Measurements from ENCODE around the gene NUP210.
"Not testable (repeated sequence)": the region's sequence is repeated elsewhere in the genome, so short reads cannot be mapped to it uniquely, and the experiment has no call there.

NUP210 gene

DNA sequence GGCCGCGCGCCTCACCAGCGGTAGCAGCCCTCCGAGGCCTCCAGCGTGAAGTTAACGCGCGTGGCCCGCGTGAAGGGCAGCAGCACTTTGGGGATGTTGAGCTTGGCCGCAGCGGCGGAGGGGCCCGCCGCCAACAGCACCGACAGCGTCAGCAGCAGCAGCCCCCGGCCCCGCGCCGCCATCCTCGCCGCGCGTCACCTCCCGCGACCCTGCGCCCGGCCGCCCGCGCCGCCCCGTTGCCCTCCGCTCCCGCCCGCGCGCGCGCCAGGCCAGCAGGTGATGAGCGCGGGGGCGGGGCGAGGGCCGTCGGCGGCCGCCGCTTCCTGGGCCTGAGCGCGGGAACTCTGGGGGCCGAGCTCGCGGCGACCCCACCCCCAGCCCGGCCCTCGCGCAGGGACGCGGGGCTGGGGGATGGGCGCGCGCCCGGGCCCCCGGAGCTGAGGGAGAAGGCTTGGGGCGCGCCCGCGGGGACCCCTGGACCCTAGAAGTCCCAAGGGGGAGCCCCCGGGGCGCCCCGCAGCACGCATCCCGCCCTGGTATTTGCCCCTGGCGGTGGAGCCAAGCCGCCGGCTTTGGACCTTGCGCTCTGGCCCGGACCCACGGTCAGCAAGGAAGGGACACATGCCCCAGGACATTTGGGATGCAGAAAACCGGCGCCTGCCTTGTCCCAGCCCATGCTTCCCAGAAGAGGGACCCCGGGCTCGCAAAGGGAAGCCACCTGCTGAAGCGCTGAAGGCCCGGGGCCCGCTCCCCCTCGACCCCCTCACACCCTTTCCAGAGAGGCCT is at the start of gene NUP210:
Gene NUP210, minus strand, starts transcription at position 278 of the 786 bp plus-strand sequence. Its CDS starts 96 bp downstream, at position 182.
- peak; percentile 83 for DNase-seq

DNA sequence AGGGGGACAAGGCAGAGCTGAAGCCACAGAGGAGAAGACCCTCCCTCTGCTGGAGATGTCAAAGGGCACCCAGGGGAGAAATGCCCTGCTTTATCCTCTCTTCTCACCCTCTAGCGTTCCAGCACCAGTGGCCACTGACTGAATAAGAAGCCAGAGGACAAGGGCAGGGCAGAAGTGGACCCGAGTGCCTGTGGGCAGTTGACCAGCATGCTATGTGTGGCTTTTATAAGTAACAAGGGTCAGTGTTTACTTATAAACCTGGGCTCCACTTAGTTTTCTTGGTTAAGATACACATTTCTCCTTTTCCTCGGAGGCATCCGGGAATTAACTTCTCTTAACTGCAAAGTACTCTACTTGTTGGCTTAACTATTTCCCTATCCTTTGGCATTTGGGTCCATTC is 46.7 kb upstream of the NUP210 start:
- DNase-seq = no peak

DNA sequence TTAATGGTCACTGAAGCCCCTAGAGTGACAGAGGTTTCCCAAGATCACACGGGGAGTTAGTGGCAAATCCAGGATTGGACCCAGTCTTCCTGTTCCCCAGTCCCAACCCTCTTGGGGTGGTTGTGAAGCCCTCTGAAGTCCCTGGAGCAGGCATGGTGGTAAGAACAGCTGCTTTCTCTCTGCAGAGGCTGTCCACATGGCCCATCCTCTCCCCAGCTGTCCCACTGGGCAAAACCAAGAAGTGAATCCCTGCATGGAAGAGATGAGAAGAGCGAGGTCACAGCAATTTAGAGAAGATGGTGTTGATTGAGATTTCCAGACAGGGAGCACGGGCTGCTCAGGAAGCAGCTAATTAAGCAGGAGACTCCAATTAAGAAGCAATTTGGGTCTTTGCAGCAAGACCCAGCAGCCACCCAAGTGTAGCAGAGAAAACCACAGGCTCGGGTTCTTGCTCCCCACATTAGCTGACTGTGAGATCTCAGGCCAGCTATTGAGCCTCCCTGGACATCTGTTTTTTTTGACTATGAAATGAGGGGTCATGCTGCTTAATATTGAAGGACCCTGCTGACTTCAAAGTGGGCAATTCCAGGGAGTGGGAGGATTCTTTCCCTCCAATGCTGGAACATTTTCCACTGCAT is 45.2 kb upstream of the NUP210 start:
- peak; percentile 48 for DNase-seq

DNA sequence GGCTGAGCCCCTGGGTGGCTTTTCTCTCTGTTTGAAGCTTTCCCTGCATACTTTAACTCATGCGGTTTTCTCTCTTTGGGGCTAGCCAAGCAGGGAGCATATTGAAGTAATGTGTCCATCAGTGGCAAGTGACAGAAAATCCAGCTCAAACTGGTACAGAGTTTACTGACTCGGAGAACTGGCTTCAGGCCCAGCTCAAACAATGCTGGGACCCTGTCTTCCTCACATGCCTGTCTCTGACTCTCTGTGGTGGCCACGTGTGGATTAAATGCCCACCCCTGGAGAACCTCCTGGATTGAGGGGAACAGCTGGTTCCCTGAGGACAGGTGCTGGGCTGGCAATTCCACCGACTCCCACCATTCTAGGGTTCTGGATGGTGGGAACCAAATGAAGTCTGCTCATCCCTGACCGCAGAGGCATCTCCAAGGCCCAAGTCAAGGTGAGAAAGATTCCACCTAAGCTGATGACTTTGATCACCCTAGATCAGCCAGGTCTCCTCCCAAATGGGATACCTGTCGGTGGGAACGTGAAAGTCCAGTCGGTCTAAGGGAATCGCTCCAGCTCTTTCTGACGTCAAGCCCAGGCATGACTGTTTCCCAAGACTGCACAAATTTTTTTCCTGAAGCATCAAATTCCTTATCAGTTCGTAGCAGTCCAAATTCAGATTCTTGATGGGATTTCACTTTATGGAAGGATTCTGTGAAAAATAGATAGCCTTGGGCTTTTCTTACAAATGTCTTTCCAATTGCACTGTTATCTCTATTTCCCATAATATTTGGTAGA is 43.7 kb upstream of the NUP210 start:
- no peak for DNase-seq

DNA sequence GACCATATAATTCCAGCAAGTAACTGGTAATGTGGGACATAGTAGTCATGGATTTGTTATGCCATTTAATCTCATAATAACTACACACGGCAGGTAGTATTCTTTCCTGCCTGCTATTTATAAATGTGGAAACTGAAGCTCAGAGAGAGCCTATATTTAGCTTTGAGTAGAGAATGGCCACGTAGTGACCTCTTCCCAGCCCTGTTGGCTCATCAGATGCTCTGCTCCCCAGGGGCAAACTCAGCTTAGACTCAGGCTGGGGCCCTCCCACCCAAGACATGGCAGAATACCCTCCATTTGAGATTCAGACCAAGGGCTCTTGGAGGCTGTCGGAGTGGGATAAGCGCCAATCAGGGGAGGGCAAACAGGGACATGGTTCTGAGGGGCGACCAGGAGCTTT is 42.7 kb upstream of the NUP210 start:
- DNase-seq = no peak

DNA sequence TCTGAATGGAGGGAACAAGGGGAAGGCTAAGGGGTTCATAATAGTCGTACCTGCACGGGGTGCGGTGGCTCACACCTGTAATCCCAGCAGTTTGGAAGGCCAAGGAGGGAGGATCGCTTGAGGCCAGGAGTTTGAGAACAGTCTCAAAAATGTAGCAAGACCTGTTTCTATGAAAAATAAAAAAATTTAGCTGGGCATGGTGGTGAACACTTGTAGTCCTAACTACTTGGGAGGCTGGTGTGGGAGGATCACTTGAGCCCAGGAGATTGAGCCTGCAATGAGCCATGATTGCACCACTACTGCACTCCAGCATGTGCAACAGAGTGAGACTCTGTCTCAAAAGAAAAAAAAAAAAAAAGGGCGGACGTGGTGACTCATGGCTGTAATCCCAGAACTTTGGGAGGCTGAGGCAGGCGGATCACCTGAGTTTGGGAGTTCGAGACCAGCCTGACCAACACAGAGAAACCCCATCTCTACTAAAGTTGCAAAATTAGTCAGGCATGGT is 42.1 kb upstream of the NUP210 start:
- DNase-seq = no peak

DNA sequence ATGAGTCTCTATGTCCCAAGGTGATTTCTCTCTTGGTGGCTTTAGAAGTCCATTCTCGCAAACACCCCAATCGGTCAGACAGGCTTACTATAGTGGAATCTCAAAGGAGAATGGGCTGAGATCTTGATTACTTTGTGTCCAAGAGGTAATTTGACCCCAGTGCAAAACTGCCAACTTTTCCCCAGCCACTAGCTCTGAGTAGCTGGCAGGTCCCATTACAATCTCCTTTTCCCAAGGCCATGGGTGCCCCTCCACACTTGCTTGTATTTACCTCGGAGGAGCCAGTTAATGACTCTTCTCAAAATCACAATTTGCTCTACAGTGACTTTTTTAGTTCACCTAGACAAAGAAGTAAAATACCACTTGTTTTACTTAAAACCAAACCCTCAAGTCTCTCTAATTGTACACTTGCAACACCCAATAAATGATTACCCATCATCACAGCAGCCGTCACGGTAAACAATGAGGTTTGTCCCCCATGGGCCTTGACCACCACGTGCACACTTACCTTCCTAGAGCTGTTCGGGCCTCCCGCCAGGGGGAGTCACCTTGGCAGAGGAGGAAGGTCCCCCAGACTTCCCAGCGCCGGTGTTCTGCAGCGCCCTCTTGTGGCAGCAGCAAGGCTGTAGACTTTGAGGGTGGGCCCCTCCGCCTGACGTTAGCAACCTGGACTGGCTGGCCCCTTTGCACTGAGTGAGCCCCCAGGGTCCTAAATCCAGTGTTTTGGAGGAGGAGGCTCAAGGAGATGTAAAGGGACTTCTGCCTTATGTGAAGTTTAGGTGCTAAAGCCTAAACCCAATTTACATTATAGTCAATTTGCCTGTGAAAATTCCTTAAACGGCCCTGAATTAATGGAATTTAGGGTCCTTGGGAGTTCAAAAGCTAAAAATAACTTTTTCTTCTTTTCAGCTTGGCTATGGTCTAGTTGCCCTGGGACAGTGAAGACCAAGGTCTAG is 41.3 kb upstream of the NUP210 start:
- peak; percentile 86 for DNase-seq

DNA sequence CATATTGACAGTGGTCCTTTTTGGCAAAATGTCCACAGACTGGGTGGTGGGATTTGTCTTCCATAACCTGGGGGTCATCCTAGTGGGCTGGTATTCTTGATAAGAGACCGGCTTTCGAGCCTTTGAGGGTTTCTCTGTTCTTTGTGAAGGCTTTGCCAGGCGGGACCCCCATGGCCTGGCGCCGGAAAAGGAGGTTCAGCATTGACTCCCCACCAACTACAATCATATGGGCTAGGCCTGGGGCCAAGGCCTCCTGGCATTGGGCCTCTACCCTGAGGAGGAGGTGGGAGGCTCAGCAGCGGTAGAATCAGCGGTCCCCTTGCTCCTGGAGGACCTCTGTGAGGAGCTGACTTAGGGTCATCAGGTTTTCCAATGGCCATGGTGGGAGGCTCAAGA is 40.2 kb upstream of the NUP210 start:
- DNase-seq = no peak

DNA sequence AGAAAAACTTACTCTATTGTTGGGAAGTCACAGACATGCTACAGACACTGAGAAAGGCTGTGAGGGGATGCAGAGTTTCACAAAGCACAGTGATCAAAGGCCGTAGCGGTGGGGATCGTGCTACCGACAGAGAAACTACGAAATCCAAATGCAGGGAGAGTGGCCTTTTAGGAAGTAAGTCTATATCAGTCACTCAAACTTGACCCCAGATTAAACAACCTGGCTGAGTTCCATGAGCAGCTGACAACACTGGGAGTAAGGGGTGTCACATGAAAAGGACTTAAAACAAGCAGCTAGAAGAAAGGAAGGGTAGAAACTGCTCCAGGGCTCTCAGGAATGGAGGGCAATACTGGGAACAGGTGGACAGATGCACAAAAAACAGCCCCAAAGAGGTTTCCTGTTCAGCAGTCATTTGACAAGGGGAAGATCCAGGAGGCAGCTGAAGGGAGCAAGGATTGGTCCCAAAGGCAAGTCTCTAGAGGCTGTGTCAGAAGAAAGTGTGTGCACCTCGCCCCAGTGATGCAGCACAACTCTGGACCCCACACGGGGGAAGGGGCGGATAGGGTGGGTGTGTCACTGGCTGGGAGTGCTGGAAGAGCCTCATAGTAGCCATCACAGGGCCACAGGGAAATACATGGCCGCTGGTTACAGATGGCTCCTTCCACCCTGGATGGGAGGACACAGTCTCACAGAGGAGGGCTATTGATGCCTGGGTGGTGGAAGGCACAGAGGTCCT is 39.7 kb upstream of the NUP210 start:
- no peak for DNase-seq

DNA sequence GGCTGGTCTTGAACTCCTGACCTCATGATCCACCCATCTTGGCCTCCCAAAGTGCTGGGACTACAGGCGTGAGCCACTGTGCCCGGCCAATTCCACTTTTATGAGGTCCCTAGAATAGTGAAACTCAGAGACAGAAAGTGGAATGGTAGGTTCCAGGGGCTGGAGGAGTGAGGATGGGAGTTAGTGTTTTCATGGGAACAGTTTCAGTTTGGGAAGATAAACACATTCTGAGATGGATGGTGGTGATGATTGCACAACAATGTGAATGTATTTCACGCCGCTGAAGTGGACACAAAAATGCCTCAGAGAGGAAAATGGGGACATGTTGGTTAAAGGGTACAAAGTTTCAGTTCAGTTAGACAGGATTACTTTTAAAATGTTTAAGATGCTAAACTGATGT is 37.5 kb upstream of the NUP210 start:
- DNase-seq = no peak

GRCh38 chr3:13455644-13456043 is 35.5 kb upstream of the NUP210 start:
- no peak for DNase-seq

DNA sequence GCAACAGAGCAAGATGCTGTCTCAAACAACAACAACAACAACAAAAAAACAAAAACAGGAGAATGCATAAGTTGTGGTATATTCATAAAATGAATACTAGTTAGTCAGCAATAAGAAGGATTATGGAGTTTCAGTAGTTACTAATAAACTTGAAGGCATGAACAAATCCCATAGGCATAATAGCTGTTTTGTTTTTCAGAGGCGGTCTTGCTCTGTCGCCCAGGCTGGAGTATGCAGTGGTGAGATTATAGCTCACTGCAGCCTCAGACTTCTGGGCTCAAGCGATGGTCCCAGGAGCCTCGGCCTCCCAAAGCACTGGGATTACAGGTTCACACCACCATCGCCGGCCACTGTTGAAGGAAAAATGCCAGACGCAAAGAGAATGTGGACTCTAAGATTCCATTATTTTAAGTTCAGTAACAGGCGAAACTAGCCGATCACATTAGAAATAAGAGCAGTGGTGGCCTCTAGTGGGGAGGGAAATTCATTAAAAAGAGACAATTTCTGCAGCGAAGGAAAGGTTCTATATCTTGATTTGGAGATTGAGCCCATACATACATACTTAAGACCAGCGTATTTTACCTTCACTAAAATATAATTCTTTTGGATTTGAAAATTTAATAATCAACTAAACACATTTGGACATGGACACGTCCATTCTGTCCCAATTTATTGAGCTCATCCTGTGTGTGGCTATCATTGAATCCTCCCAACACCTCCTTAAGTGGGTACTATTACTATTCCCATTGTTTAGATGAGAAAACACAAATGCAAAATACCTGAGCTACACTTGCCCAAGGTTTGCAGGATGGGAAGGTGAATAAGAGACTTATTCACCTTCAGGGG is 32.6 kb upstream of the NUP210 start:
- peak; percentile 57 for DNase-seq

- DNase-seq = peak; percentile 13
Measured at GRCh38 chr3:13451301-13451673, 31.2 kb upstream of the NUP210 start.

GRCh38 chr3:13442882-13443281 is 22.8 kb upstream of the NUP210 start:
- not testable (repeated sequence) for DNase-seq

- no peak for DNase-seq
Measured at GRCh38 chr3:13440204-13440817, 20.2 kb upstream of the NUP210 start.

GRCh38 chr3:13436213-13436612 is 16.1 kb upstream of the NUP210 start:
- DNase-seq = not testable (repeated sequence)

DNA sequence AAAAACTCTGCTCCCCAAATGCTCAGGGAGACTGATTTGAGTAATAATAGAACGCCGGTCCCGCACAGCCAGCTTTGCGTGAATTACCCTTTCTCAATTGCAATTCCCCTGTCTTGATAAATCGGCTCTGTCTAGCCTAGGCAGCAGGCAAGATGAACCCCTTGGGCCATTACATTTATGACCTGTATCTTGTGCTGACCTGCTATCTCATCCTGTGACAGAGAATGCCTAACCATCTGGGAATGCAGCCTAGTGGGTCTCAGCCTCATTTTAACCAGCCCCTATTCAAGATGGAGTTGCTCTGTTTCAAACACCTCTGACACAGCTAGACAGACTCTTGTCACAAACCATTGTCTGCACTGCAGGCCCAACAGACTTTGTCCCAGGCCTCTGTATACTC is 13.8 kb upstream of the NUP210 start:
- no peak for DNase-seq

DNA sequence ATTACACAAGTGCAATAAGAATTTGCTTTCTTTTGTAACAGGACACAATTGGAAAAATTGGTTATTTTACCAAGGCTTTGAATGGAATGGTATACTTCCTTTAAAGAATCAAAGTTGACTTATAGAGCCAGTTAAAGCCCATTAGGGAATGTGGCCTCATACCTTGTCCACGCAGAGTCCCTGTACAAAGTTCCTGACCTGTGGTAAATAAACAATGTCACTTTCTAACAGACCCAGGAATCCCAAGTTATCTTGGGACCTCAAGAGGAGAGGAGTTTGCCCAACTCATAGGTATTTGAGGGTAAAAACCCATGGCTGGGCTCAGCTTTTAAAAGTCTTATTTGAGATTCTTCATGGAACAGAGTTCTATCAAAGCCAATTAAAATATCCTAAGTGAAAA is 12.0 kb upstream of the NUP210 start:
- DNase-seq = no peak

DNA sequence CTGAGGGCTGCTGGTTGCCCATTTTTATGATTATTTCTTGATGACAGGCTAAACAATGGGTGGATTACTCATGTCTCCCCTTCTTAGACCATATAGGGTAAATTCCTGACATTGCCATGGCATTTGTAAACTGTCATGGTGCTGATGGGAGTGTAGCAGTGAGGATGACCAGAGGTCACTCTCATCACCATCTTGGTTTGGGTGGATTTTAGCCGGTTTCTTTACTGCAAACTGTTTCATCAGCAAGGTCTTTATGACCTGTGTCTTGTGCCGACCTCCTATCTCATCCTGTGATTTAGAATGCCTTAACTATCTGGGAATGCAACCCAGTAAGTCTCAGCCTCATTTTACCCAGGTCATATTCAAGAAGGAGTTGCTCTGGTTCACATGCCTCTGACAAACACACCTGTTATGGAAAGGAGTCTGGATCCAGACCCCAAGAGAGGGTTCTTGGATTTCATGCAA is 10.3 kb upstream of the NUP210 start:
- DNase-seq = not testable (repeated sequence)
